ENCODE data around the gene GSTA3. TPM values are rescaled to one million over a fixed set of nuclear protein-coding genes. Genes with fewer than 3 reads are reported as not detected.

Gene GSTA3
- total RNA-seq, 4 donors from 2014 or later = not detected

DNA sequence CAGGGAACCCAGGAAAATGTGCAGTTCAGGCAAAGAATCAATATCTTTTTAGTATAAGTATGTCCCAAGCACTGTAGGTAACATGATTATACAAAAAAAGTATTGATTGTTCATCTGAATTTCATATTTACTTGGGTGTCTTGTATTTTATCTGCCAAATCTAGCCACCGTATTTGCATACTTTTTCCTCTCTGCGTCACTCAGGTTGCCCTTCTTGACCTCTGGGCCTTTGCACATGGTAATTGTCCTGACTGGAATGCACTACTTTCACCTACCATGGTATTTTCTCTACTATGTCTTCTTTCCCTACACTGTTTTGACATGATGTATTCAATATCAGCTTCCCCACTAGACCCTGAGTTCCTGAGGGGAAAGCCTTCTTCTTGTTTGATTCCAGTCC is 15.2 kb downstream of the GSTA3 start:
- DNase-seq = no peak

DNA sequence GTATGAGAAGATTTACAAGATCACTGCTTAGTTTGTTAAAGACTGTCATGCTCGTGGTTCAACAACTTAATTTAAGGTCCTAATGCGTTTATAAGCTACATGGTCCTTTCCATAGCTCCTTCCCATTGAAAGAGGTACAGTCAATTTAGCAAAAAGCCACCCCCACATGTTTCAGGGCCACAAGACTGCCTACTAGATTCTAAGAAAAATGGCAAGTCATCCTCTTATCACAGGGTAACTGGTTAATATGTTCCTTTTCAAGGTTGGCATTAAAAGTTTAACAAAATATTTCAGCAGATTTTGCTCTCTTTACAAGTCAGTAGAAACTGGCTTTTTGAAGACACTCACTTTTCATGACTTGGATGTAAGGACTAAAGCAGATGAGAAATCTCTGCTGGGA is 15.7 kb downstream of the GSTA3 start:
- no peak for DNase-seq
- H3K4me1 ChIP-seq = no peaks in the 10 kb centered on the region
- no peak overlapping the region for H3K4me3 ChIP-seq
- in situ Hi-C loops (cut with MboI; ENCODE audit: low pct_ligation_motif_present in 1 of 4, low pct_unique_long_range_greater_than_20kb in 1 of 4, low sequenced_read_pairs in 3 of 4) = no loop called here
- H3K27me3 ChIP-seq = no peaks in the 10 kb centered on the region
- H3K36me3 ChIP-seq = no peaks in the 10 kb centered on the region
- H3K9me3 ChIP-seq = no peaks in the 10 kb centered on the region
- TF ChIP-seq EP300 (IDR thresholded peaks at IDR 0.05; ENCODE audit: low read depth) (no peak), POLR2AphosphoS5 (IDR thresholded peaks at IDR 0.05) (no peak), POLR2A (IDR thresholded peaks at IDR 0.05) (no peak)
- TF ChIP-seq, protein P1, sequence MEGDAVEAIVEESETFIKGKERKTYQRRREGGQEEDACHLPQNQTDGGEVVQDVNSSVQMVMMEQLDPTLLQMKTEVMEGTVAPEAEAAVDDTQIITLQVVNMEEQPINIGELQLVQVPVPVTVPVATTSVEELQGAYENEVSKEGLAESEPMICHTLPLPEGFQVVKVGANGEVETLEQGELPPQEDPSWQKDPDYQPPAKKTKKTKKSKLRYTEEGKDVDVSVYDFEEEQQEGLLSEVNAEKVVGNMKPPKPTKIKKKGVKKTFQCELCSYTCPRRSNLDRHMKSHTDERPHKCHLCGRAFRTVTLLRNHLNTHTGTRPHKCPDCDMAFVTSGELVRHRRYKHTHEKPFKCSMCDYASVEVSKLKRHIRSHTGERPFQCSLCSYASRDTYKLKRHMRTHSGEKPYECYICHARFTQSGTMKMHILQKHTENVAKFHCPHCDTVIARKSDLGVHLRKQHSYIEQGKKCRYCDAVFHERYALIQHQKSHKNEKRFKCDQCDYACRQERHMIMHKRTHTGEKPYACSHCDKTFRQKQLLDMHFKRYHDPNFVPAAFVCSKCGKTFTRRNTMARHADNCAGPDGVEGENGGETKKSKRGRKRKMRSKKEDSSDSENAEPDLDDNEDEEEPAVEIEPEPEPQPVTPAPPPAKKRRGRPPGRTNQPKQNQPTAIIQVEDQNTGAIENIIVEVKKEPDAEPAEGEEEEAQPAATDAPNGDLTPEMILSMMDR (IDR thresholded peaks at IDR 0.05) = no peak
- intact Hi-C loops (cut with DNase I; ENCODE audit: low total_unique reads) = no loop called here
- WGBS, 2 donors (ENCODE audit: low coverage in 1 of 2) = 69 to 72% methylated on average over 2 of the region's 2 CpGs
- no peak overlapping the region for H3K27ac ChIP-seq

More for the DNA sequence above, 15.2 kb downstream of the GSTA3 start:
- 69 to 81% methylated on average over 2 of the region's 2 CpGs for WGBS, 2 donors (ENCODE audit: low coverage in 1 of 2)
- Histone ChIP-seq H3K27ac (no peak overlapping the region), H3K4me3 (no peak overlapping the region), H3K27me3 (no peaks in the 10 kb centered on the region), H3K4me1 (no peaks in the 10 kb centered on the region), H3K9me3 (no peaks in the 10 kb centered on the region), H3K36me3 (no peaks in the 10 kb centered on the region)
- in situ Hi-C loops (cut with MboI; ENCODE audit: low pct_ligation_motif_present in 1 of 4, low pct_unique_long_range_greater_than_20kb in 1 of 4, low sequenced_read_pairs in 3 of 4) (no loop called here), intact Hi-C loops (cut with DNase I; ENCODE audit: low total_unique reads) (no loop called here)
- TF ChIP-seq, protein P1 (IDR thresholded peaks at IDR 0.05) = no peak
- TF ChIP-seq POLR2AphosphoS5 (IDR thresholded peaks at IDR 0.05) = no peak
- TF ChIP-seq EP300 (IDR thresholded peaks at IDR 0.05; ENCODE audit: low read depth) = no peak
- no peak for TF ChIP-seq POLR2A (IDR thresholded peaks at IDR 0.05)

DNA sequence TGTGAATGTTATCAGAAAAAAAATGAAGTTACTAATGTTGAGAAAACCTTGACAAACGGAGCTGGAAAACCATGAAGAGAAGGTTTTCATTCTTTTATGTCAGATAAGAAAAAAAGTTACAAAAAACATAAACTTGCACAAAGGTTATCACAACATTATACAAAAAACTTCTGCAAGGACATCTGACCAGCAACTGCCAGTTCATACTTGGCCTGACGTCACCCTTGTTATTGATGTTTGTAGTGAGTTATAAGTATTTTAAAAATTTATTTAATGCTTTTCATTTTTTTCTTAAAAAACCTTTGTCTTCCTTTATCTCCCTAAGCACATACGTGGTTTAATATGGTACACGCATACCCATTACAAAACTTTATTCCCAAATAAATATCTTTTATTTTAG is 16.3 kb downstream of the GSTA3 start:
- Histone ChIP-seq H3K4me1 (no peaks in the 10 kb centered on the region), H3K36me3 (no peaks in the 10 kb centered on the region), H3K4me3 (no peak overlapping the region), H3K9me3 (no peaks in the 10 kb centered on the region), H3K27ac (no peak overlapping the region), H3K27me3 (no peaks in the 10 kb centered on the region)
- no peak for DNase-seq
- intact Hi-C loops (cut with DNase I; ENCODE audit: low total_unique reads) (no loop called here), in situ Hi-C loops (cut with MboI; ENCODE audit: low pct_ligation_motif_present in 1 of 4, low pct_unique_long_range_greater_than_20kb in 1 of 4, low sequenced_read_pairs in 3 of 4) (no loop called here)
- TF ChIP-seq POLR2A (IDR thresholded peaks at IDR 0.05) (no peak), EP300 (IDR thresholded peaks at IDR 0.05; ENCODE audit: low read depth) (no peak), POLR2AphosphoS5 (IDR thresholded peaks at IDR 0.05) (no peak)
- TF ChIP-seq, protein P1 (IDR thresholded peaks at IDR 0.05) = no peak
- WGBS, 2 donors (ENCODE audit: low coverage in 1 of 2) = 61 to 86% methylated on average over 4 of the region's 4 CpGs

DNA sequence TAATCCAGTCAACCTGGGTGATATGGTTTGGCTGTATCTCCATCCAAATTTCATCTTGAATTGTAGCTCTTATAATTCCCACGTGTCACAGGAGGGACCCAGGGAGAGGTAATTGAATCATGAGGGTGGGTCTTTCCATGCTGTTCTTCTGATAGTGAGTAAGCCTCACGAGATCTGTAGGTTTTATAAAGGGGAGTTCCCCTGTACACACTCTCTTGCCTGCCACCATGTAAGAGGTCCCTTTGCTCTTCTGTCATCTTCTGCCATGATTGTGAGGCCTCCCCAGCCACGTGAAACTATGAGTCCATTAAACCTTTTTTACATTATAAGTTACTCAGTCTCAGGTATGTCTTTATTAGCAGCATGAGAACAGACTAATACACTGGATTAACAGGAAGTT is 19.5 kb downstream of the GSTA3 start:
- in situ Hi-C loops (cut with MboI; ENCODE audit: low pct_ligation_motif_present in 1 of 4, low pct_unique_long_range_greater_than_20kb in 1 of 4, low sequenced_read_pairs in 3 of 4) = no loop called here
- TF ChIP-seq EP300 (IDR thresholded peaks at IDR 0.05; ENCODE audit: low read depth) (no peak), POLR2AphosphoS5 (IDR thresholded peaks at IDR 0.05) (no peak)
- intact Hi-C loops (cut with DNase I; ENCODE audit: low total_unique reads) = no loop called here
- Histone ChIP-seq H3K4me3 (no peak overlapping the region), H3K27ac (no peak overlapping the region), H3K27me3 (no peaks in the 10 kb centered on the region), H3K9me3 (no peaks in the 10 kb centered on the region), H3K4me1 (no peaks in the 10 kb centered on the region), H3K36me3 (no peaks in the 10 kb centered on the region)
- WGBS, 2 donors (ENCODE audit: low coverage in 1 of 2) = 76 to 100% methylated on average over 2 to 3 of the region's 3 CpGs
- no peak for DNase-seq

DNA sequence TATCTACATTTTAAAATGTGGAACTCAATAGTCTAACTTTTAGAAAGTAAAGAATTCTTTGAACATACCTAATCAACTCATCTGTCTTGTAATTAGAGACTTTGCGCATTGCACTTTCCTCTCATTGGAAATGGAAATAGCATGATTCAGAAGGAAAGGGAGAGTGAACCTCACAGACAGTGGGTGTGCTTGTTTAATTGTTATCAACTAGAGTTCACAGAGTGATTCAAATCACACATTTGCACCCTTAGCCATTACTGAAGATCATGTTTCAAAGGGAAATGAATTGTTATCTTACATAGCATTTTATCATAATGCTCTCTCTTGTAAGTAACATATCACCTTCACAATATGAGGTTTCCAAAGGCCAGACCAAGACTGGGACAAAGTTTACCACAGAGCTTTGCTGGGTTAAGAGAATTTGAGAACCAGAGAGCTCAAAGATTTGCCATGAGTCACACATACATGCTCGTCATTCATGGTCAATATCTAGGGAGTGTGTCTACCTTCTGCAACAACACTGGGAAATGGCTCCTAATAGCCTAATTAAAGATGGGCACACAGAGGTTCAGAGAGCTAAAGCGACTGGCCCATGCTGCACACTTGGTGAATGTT is 21.5 kb downstream of the GSTA3 start:
- DNase-seq = no peak
- H3K27me3 ChIP-seq = no peaks in the 10 kb centered on the region
- intact Hi-C loops (cut with DNase I; ENCODE audit: low total_unique reads) (no loop called here), in situ Hi-C loops (cut with MboI; ENCODE audit: low pct_ligation_motif_present in 1 of 4, low pct_unique_long_range_greater_than_20kb in 1 of 4, low sequenced_read_pairs in 3 of 4) (no loop called here)
- WGBS, 2 donors (ENCODE audit: low coverage in 1 of 2) = 80% methylated on average over 3 of the region's 3 CpGs
- no peak overlapping the region for H3K27ac ChIP-seq
- H3K4me1 ChIP-seq = no peaks in the 10 kb centered on the region
- H3K4me3 ChIP-seq = no peak overlapping the region
- no peaks in the 10 kb centered on the region for H3K36me3 ChIP-seq
- TF ChIP-seq EP300 (IDR thresholded peaks at IDR 0.05; ENCODE audit: low read depth) = no peak
- no peaks in the 10 kb centered on the region for H3K9me3 ChIP-seq

Data from transverse colon (tissue), 4 donors.